Measurements from ENCODE around the gene KCNK16. TPM values are rescaled to one million over a fixed set of nuclear protein-coding genes. Genes with fewer than 3 reads are reported as not detected.

The KCNK16 gene
- total RNA-seq, 1 experiment from 2014 or later: not detected

DNA sequence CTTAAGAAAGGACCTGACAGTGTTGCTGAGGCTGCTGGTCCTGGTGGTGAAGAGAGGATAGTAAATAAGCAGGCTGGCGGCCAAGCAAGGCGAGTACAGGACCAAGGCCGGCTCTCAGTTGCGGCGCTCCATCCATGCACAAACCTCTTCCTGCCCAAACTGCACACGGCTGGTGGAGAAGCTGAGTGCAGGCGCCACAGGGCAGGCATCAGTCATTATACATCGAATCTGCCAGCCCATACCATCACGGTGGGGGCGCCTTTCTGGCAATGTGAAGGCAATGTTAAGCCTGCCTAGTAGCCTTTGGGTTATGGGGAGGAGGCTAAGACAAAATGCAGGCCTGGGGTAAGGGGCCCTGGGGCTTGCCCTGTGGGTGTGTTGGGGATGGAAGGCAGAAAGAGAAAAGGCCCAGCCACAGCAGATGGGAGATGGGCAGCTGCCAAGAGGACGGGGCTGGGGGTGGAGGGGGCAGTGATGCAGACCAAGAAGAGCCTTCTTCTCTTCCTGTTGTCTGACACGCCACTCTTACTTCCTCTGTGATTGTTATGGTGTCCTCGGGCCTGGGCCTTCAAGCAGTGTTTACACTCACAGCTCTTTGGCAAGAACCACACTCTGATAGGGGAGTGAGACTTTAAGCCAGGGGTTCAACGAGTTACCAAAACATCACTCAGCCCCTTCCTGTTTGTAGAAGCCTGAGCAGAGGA, 20.3 kb upstream of the KCNK16 start:
- DNase-seq (ENCODE audit: low read depth): no peak

DNA sequence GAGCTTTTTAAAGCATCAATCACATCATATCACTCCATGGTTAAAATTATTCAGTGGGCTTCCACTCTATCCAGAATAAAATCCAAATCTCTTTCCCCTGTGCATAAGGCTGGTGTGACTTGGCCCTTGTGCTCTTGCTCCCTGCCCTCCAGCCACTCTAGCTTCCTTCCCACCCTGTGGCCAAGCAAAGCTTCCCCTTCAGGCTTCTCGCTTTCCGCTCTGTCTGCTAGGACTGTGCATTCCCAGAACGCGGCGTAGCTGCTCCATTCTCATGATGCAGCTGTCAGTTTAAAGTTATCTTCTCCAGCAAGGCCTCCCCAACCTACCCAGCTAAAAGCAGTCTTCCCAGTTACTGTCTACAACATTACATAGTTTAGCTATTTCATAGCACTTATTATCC, 19.4 kb upstream of the KCNK16 start:
- no peak for DNase-seq (ENCODE audit: low read depth)

DNA sequence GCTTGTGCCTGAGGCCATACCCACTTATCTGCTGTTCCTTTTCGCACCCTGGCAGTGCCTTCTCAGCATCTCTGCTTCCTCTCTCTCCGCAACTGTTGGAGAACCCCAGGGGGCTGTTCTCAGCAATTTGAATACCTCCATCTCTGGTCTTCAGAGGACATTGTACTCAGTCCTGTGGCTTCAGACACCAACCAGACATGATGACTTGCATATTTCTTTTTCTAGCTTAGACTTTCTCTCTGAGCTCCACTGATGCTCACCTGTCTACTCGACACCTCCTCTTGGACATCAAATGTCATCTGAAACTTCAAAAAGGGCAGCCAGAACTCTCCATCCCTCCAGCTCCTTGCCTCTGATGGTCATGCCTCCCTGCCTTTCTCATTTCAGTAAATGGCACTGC, 18.9 kb upstream of the KCNK16 start:
- no peak for DNase-seq (ENCODE audit: low read depth)

DNA sequence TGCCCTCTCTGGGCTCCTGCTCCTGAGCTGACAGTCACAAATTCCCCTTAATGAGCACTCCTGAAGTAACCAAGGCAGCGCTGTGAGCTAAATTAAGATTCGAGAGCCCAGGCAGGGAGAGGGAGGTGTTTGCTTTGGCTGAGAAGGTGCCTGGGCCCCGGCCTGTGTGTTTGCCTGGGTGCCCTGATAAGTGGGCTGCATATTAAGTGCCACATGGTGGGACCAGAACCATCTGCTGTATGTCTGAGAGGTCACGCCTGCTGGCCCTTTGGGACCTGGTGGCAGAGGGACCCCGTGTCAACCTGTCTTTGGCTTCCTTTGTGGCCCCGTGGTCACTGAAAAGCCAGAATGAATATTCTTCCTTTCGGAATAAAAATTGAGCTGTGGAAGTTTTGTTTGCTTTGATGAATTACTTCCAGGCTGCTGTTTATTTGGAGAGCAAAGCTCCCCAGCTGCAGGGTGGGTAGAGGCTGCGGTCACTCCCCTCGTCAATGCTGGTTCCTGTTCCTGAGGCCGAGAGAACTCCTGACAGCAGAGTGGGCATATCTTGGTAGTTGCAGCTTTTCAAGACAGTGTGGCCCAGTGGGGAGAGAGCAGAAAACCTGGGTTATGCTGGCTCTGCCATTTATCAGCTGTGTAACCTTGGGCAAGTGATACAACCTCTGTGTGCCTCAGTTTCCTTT, 17.5 kb upstream of the KCNK16 start:
- no peak for DNase-seq (ENCODE audit: low read depth)

DNA sequence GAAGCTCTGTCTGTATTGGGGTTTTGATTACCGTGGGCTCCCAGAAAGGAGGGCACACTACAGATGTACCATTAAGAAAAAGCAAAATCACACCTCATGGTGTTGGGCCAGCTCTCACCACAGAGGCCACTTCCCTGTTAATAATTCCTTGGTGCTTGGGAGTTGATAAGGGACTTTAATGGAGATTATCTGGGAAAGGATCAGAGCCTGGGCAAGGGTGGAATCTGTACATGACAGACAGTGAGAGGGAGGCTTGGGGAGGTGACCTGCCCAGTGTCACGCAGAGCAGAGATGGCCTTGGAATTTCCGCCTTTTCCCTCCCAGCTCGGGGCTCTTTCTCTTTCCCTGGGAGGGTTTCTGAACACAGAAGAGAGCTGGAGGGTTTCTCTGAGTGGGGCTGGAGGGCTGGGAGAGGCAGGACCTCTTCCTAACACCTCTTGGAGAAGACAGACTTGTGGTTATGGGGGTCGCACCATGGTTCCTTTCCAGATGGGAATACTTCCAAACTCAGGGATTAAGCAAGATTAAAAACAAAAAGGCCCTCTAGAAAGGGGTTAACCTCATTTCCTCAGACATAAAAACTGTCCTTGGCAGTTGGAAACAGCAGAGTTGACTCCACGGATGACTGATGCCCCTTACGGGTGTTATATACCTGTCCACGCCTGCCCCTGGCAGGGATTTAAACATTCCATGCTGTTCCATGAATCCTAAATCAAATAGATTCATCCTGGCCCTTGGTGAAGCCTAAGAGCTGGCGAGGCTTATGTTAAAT, 16.8 kb upstream of the KCNK16 start:
- DNase-seq (ENCODE audit: low read depth): no peak

DNA sequence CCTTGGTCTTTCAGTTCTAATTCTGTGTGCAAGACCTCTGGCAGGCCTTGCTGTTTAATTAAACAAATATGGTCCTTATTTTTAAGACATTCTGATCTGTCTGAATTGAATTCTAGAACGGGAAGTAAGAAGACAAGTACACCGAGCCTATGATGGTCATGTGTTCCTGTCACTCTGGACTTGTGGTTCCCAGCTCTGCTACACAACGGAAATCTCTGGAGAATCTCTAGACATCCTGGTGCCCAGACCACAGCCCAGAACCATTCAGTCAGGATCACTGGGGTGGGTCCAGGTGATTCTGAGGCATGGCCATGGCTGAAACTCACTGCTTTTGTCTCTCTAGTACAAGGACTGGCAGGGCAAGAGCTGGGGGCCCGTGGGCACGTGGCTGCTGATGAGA, 15.9 kb upstream of the KCNK16 start:
- DNase-seq (ENCODE audit: low read depth): peak; percentile 29

DNA sequence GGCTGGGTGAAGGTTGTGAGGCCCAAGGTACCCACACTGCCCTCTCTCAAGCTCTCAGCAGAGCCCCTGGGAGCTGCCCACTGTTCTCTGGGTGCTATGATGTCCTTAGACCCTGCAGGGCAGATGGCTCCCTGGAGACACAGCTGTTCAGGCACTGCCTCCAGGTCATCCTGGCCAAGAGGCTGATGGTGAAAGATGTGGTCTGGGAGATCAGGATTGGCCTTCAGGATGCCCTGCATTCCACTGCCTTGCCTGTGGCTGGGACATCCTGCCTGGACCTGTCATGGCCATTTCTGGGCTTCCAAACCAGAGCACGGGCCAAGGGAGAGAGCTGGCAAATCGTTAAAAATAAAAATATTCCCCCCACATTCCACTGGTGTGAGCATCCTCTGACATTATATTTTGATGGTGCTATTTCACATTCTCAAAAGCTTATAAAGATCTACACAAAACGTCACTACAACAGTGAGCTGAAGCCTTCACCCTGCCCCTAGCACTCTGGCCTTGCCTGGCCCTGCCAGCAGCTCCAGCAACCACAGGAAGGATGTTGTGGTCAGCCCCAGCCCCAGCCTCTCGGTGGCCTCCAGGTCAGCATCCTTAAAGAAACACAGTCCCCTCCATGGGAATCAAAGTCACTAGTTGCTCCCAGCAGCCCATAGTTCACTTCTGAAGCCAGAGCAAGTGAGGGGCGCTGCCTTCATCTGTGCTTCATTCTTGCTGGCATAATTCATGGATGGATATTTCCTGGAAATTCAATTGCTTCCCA, 13.5 kb upstream of the KCNK16 start:
- peak; percentile 13 for DNase-seq (ENCODE audit: low read depth)

DNA sequence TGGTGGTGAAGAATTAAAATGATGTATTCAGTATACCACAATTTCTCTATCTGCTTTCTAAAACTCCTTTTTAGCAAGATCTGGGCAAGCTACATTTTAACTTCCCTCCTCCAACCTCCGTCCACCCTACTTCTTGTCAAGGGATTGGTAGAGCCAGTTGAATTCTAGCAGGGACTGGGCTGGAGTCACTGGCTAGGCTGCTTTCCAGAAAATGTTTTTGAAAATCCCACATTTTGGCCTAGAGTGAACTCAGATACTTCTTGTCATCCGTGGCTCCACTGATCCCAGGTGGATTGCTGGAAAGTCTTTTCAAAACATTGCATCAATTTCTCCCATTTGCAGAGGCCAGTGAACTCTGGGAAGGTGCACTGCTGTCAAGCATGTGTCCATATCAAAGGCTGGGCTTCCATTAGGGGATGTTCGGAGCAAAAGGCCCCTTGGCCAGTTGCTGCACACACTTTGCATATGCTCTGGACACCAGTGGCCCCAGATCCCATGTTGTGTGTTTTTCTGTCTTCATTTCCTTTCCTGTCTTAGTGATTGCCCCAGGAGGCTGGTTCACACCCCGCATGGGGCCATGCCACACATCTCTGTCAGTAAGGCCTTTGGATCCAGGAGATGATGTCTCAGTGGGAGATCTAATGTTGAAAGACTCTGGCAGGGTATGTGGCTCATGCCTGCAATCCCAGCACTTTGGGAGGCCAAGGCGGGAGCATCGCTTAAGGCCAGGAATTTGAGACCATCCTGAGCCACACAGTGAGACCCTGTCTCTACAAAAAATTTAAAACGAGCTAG, 11.3 kb upstream of the KCNK16 start:
- no peak for DNase-seq (ENCODE audit: low read depth)

DNA sequence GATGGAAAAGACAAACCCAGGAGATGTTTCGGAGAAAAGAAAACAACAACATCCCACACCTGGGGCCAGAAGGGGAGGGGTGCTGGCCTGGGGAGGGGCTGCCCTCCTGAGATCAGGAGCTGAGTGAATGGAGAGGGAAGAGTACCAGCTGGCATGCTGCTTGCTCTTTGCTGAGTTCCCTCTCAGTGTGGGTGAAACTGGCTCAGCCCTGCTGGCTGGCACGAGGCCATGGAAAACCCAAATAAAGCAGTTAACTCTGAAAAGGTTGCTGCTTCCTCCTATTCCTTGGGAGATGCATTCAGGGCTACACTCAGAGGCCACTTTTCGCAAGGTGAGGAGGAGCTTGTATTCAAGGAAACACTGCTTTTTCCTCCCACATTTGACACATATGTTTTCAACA, 8.0 kb upstream of the KCNK16 start:
- no peak for DNase-seq (ENCODE audit: low read depth)

DNA sequence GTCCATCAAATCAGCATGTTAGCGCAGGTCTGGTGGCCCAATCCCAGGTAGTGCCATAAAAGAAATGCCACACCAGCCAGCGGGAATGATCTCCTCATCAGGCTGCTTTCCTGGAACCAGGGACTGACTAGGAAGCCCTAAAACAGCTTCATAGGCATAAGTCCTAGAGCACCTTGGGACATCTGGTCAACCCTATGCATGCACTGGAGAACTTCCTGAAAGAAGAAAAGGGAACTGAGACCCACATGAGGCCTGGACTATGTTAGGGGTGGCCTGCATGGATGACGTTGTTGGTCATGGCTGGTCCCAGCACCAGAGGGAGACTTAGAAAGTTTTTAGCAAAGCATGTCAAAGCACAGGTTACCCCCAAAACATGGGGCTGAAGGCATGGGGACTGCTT, 7.6 kb upstream of the KCNK16 start:
- no peak for DNase-seq (ENCODE audit: low read depth)

DNA sequence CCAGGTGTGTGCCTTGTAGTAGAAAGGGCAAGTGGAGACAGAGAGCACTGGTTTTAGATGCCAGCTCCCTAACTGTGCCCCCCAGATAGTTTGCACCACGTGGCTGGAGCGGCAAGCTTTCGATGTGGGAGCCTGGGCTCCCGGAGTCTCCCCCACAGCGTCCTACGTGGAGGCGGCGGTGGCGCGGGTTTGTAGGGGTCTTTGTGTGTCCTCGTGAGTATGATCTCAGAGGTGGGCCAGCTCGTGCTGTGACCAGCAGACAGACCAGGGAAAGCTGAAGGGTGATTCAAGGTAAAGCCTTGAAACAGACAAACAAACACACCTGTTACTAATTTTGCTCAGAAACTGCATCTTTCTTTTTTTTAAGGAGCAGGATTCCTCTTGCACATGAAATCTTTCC, 5.6 kb upstream of the KCNK16 start:
- no peak for DNase-seq (ENCODE audit: low read depth)

DNA sequence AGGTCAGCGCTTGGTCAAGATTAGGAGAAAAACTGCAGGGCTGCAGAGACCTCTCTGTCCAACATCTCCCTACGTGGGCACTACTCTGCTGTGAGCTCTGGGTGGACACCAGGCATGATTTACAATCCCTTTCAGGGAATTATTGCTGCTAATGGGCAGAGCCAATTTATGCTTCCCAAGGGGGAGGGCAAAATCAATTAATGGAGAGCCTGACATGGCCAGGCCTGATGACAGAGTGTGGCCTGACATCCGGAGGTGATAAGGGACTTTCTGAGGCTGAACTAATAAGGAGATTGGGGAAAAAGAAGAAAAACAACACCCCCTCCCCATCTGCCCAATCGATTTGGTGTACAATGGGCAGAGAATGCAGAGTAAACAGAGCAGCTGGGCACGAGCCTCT, 5.0 kb upstream of the KCNK16 start:
- DNase-seq (ENCODE audit: low read depth): no peak

DNA sequence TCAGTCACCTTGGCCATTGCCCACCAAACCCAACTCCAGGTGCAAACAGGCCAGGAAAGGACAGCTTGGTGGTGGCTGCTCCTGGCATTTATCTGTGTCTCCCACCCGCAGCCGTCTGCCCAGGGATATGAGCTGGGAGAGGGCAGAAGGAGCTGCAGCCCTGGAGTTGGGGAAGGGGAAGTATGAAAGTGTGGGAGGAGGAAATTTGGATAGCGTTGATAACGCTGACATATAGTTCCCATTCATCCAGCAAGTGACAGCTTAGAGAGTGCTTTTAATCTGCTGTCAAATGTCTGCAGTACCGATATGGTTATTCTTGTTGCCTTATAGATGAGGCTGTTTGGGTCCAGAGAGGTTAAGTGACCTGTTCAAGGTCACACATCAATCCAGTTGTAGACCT, 741 bp downstream of the KCNK16 start:
- no peak for DNase-seq (ENCODE audit: low read depth)

DNA sequence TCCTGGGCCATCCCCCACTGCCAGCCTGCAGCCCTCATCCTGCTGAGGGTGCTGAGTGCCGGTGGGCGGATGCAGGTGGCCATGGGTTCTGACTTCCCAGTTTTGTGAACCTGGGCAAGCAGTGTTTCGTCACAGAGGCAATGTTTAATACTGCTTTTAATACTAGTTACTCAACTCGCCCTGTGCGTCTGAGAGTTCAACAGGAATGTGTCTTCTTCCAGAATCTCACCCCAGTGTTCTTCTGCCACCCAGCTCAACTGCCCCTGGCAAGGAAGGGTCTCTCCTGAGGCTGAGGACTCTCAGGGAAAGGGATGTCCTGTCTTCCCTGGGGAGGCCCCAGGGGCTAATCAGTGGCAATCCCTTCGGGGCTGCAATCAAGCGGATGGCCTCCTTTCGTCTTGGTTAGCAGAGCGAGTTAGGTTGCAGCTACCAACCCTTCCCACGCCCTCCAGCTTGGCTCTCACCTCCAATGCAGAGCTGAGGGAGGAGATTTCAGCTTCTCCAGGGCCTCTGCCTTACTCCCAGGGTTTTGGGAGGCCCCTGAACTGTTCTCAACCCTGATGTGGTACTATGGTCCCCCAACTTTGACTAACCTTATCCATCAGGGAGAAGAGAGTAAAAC, 2.0 kb downstream of the KCNK16 start:
- DNase-seq (ENCODE audit: low read depth): no peak

DNA sequence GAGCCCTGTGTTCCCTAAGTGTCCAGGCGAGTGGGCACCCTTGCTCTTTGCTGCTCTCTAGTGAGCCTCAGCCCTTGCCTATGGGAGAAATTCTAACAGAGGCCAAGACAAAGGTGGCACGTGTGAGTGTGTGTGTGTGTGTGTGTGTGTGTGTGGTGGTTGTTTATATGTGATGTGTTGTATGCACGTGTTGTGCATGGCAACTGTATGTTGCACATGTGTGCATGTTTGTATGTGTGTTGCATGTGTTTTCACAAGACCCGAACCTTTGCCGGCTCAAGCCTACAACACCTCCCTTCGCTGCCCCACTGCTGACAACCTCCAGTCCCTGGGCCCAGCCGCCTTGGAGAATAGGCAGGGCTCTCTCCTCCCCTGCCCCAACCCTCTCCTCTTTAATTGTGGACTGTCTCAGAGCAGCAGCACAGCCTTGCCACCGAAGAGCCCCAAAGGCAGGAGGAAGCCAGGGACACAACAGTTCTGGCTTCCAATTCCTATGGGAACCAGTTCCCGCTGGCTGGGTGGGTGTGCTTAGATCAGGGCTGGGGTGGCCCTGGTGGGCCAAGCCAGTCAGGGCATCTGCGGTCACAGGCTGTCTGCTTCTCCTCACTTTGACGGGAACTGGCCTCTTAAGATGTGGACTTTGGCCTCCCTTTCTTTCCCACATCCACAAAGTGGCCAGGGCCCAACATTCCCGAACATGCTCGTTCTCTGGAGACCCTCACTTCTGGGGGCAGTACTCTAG, 2.7 kb downstream of the KCNK16 start:
- no peak for DNase-seq (ENCODE audit: low read depth)

DNA sequence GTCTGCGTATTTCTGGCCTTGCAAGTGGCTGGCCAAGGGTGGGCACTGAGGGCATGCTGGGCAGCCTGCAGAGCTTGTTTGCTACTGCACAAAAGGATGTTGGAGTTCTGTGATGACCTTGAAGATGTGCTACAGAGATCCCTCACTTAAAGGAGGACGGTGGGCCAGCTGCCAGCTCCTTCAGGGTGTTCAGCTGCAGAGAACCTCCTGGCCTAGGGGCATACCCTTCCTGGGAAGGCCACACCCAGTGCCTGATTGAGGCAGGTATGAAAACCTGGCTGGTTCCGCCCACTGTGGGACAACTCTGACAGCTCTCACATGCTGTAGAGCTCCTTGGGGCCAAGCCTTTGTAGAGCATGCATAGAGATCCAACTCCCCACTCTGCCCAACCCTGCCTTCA, 5.2 kb downstream of the KCNK16 start:
- no peak for DNase-seq (ENCODE audit: low read depth)

DNA sequence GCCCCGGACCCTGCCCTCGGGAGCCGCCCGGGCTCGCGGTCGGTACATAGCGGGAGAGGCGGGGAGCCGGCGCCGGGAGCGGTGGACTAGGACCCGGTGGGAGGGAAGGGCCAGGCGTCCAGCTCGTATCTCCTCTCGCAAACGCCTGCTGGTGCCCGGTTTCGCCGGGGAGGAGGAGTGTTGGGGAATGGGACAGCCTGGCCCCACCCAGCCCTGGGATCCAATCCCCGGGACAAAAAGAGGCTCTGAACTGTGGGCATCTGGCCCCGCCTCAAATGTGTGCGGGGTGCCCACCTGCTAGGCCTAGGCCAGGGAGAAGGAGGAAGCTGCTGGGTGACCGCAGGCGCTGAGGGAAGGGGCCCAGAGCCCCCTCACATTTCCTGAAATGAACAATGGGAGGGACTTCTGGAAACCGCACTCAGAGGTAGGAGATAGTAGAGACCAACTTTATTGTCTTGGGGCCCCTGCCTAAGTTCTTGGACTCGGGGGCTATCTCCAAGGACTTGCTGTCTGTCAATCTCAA, 8.2 kb downstream of the KCNK16 start, which contains the start of gene KCNK17:
KCNK17 (minus strand) TSS at position 147 of the 523 bp plus-strand sequence; CDS start at position 48, 99 bp downstream.
- DNase-seq (ENCODE audit: low read depth): no peak

DNA sequence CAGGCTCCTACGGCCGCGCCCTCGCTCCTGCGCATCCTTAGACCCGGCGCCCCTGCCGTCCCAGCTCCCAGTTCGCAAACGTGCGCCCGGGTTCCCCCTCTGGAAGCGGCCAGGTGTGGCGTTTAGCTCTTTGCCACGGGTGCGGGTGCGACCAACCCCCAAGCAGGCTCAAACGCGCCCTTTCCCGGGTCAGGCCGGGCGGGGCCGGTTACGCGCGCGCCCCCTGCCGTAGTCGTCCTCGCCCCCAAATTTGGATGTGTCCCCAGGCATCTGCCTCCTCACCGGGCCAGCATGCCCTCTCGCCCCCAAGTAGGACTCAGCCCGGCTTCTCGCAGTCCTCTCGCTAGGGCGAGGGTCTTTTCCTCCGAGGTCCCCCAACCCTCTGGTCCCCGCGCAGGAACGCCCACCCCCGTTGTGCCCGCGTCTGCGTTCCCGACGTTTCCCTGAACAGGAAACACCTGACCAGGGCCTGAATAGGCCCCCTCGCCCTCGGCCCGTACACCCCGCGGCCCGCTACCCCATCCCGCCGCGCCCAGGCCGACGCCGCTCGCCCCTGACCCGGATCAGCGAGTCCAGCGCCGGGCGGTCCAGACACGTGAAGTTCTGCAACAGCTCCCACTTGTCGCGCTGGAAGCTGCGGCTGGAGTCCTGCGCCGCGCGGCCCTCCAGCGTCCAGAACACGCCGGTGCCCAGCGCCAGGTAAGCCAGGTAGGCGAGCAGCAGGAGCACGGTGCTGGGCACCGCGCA, 8.8 kb downstream of the KCNK16 start:
- DNase-seq (ENCODE audit: low read depth): no peak
